ENCODE measurements around the gene U2SURP.

- no peak for TF ChIP-seq CTCF (IDR thresholded peaks at IDR 0.05)
- TF ChIP-seq POLR2A (IDR thresholded peaks at IDR 0.05), result no peak
Measured at GRCh38 chr3:143066033-143066432, 64.7 kb downstream of the U2SURP start.
